Esophagus muscularis mucosa (tissue), 4 donors: ENCODE measurements around the gene SERPINB12. TPM values are rescaled to one million over a fixed set of nuclear protein-coding genes. Genes with fewer than 3 reads are reported as not detected.

Experiments
- DNase-seq: peaks from one replicate; pipeline ENCODE4 v3.0.0-alpha.2; 2017; ENCODE audit errors: extremely low spot score
- H3K27ac ChIP-seq, 4 donors: fragments of 200-600 bp; sonication (generic); replicated peaks in 1 of 4; 1 replicate in 3 of 4; 2 replicates in 1 of 4; pipeline ENCODE4 v1.5.1; 2016 to 2019; ENCODE audit warnings: mild to moderate bottlenecking in 1 of 4
- H3K27me3 ChIP-seq, 4 donors: fragments of 200-600 bp; sonication (generic); one replicate each; pipeline versions ENCODE4 v1.5.1 to v1.6.0; 2016 to 2019
- H3K36me3 ChIP-seq, 4 donors: fragments of 200-600 bp; sonication (generic); one replicate each; pipeline ENCODE4 v1.5.1; 2016 to 2019
- H3K4me1 ChIP-seq, 4 donors: fragments of 200-600 bp; sonication (generic); one replicate each; pipeline ENCODE4 v1.5.1; 2016 to 2019
- H3K4me3 ChIP-seq, 4 donors: fragments of 200-600 bp; sonication (generic); 1 replicate in 2 of 4; 2 replicates in 2 of 4; pipeline ENCODE4 v1.5.1; 2016 to 2019; ENCODE audit warnings: mild to moderate bottlenecking in 4 of 4, moderate library complexity in 1 of 4
- H3K9me3 ChIP-seq, 4 donors: fragments of 200-600 bp; sonication (generic); 1 replicate in 3 of 4; 2 replicates in 1 of 4; pipeline ENCODE4 v1.5.1; 2016 to 2019
- EP300 ChIP-seq: sonication (generic); formaldehyde crosslinking; IDR thresholded peaks from one replicate; pipeline ENCODE4 v1.6.1; 2017; ENCODE audit warnings: antibody characterized with exemption
- POLR2A ChIP-seq: fragments of 450-650 bp; IDR thresholded peaks from one replicate; pipeline ENCODE4 v1.6.1; 2017; ENCODE audit warnings: antibody characterized with exemption, moderate library complexity, mild to moderate bottlenecking, low read depth
- POLR2AphosphoS5 ChIP-seq, 2 donors: sonication (generic); formaldehyde crosslinking; IDR thresholded peaks; one replicate each; pipeline ENCODE4 v1.6.1; 2017; ENCODE audit warnings: antibody characterized with exemption in 2 of 2
- WGBS: methylation state at CpG from one replicate; pipeline ENCODE4 v1.1.5; 2018; 5-methylcytosine and 5-hydroxymethylcytosine counted together
- intact Hi-C: fragments of 100-400 bp; cut with DNase I; formaldehyde crosslinking; loops from one replicate; pipeline ENCODE4 v1.15.1; 2023
- total RNA-seq, 4 donors: library from RNA; depleted of rRNA; stranded (reverse); fragments of >200 nt; gene quantifications; one replicate each; pipeline versions ENCODE4 v1.1.0 to v1.2.1, GENCODE V29; 2016
- TF ChIP-seq, protein P1 (sequence below), 3 experiments: fragments of 200-600 bp in 2 of 3; fragments of 450-650 bp in 1 of 3; sonication (generic) in 2 of 3; IDR thresholded peaks; one replicate each; pipeline ENCODE4 v1.5.1; 2017 to 2019; ENCODE audit warnings: antibody characterized with exemption in 3 of 3, mild to moderate bottlenecking in 2 of 3, moderate library complexity in 1 of 3

SERPINB12 gene
- total RNA-seq, 4 donors from 2014 or later, result not detected

GRCh38 chr18:63544017-63544416 lies 1.8 kb downstream of the SERPINB12 start:
- H3K4me1 ChIP-seq, result no peaks in the 10 kb centered on the region
- TF ChIP-seq POLR2AphosphoS5 (IDR thresholded peaks at IDR 0.05) (no peak), EP300 (no peak), POLR2A (no peak)
- TF ChIP-seq, protein P1, sequence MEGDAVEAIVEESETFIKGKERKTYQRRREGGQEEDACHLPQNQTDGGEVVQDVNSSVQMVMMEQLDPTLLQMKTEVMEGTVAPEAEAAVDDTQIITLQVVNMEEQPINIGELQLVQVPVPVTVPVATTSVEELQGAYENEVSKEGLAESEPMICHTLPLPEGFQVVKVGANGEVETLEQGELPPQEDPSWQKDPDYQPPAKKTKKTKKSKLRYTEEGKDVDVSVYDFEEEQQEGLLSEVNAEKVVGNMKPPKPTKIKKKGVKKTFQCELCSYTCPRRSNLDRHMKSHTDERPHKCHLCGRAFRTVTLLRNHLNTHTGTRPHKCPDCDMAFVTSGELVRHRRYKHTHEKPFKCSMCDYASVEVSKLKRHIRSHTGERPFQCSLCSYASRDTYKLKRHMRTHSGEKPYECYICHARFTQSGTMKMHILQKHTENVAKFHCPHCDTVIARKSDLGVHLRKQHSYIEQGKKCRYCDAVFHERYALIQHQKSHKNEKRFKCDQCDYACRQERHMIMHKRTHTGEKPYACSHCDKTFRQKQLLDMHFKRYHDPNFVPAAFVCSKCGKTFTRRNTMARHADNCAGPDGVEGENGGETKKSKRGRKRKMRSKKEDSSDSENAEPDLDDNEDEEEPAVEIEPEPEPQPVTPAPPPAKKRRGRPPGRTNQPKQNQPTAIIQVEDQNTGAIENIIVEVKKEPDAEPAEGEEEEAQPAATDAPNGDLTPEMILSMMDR (IDR thresholded peaks at IDR 0.05), result no peak
- intact Hi-C loops, result no loop called here
- H3K27ac ChIP-seq, result no peak overlapping the region
- H3K9me3 ChIP-seq, result no peaks in the 10 kb centered on the region
- H3K27me3 ChIP-seq, result no peaks in the 10 kb centered on the region
- no peak for DNase-seq
- H3K36me3 ChIP-seq, result no peaks in the 10 kb centered on the region
- H3K4me3 ChIP-seq, result no peak overlapping the region
- WGBS, result 81% methylated on average over 2 of the region's 2 CpGs

DNA sequence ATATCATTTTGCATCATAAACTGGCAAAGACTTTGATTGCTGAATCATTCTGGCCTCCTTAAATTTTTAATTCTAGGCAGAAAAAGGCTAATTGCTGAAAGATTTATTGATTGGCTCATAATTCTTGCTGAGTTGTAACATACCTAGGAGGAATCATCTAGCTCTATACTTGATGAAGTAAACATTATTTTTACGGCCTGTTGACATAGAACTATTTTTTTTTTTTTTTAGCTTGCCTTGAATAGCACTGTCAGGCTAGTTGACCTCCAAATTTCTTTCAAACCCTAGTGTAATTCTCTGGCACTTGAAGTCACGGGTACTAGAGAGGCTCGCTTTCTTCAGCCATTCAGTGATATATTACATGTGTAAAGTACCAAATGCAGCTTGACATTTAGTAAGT lies 2.8 kb downstream of the SERPINB12 start:
- Histone ChIP-seq H3K9me3 (no peaks in the 10 kb centered on the region), H3K27ac (no peak overlapping the region), H3K27me3 (no peaks in the 10 kb centered on the region), H3K36me3 (no peaks in the 10 kb centered on the region), H3K4me3 (no peak overlapping the region), H3K4me1 (no peaks in the 10 kb centered on the region)
- TF ChIP-seq EP300 (no peak), POLR2A (no peak), POLR2AphosphoS5 (IDR thresholded peaks at IDR 0.05) (no peak)
- TF ChIP-seq, protein P1 (IDR thresholded peaks at IDR 0.05), result no peak
- no peak for DNase-seq
- WGBS, result 80% methylated on average over 3 of the region's 3 CpGs
- intact Hi-C loops, result no loop called here

DNA sequence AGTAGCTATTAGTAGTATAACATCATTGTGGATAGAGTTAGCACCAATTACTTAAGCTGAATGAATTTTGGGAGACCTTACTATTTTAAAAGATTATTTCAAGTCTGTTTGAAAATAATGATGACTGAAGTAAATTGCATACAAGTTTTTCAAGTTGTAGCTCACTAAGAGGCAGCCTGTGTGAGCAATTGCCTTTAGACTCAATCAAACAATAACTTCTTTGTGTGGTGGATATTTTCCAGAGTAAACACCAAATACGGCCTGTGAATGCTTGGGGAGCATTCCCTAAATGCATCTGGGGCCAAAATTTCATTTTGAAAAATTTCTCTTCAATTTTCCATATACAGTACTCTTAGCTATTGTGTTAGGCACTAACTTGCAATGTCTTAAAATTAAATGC lies 7.9 kb downstream of the SERPINB12 start:
- Histone ChIP-seq H3K9me3 (no peaks in the 10 kb centered on the region), H3K27me3 (no peaks in the 10 kb centered on the region), H3K4me3 (no peak overlapping the region), H3K36me3 (no peaks in the 10 kb centered on the region), H3K4me1 (peaks cover 0 to 12% (median 10%) of the 10 kb centered on the region in 4 donors), H3K27ac (no peak overlapping the region)
- TF ChIP-seq EP300, result no peak
- TF ChIP-seq, protein P1 (IDR thresholded peaks at IDR 0.05), result no peak
- TF ChIP-seq POLR2AphosphoS5 (IDR thresholded peaks at IDR 0.05), result no peak
- TF ChIP-seq POLR2A, result no peak
- DNase-seq, result no peak
- WGBS, result 50% methylated on average over 1 of the region's 1 CpG
- intact Hi-C loops, result no loop called here

- TF ChIP-seq POLR2A (no peak), EP300 (no peak), POLR2AphosphoS5 (IDR thresholded peaks at IDR 0.05) (no peak)
- TF ChIP-seq, protein P1 (IDR thresholded peaks at IDR 0.05), result no peak
- intact Hi-C loops, result no loop called here
Measured at GRCh38 chr18:63551769-63552168, 9.6 kb downstream of the SERPINB12 start.

GRCh38 chr18:63552581-63552980 lies 10.4 kb downstream of the SERPINB12 start:
- WGBS, result 89% methylated on average over 2 of the region's 2 CpGs
- Histone ChIP-seq H3K4me1 (peaks cover 0 to 12% (median 10%) of the 10 kb centered on the region in 4 donors), H3K36me3 (no peaks in the 10 kb centered on the region), H3K9me3 (no peaks in the 10 kb centered on the region), H3K27me3 (no peaks in the 10 kb centered on the region), H3K27ac (no peak overlapping the region), H3K4me3 (no peak overlapping the region)
- TF ChIP-seq POLR2AphosphoS5 (IDR thresholded peaks at IDR 0.05) (no peak), EP300 (no peak), POLR2A (no peak)
- TF ChIP-seq, protein P1 (IDR thresholded peaks at IDR 0.05), result no peak
- DNase-seq, result no peak
- intact Hi-C loops, result no loop called here

More at GRCh38 chr18:63551769-63552168, 9.6 kb downstream of the SERPINB12 start:
- H3K4me3 ChIP-seq, result no peak overlapping the region
- H3K4me1 ChIP-seq, result peaks cover 0 to 12% (median 10%) of the 10 kb centered on the region in 4 donors
- no peak for DNase-seq
- no peaks in the 10 kb centered on the region for H3K9me3 ChIP-seq
- no peaks in the 10 kb centered on the region for H3K27me3 ChIP-seq
- no peak overlapping the region for H3K27ac ChIP-seq
- 60% methylated on average over 3 of the region's 3 CpGs for WGBS
- no peaks in the 10 kb centered on the region for H3K36me3 ChIP-seq
